ENCODE data around the gene GJC1.

Gene GJC1

GRCh38 chr17:44829523-44830358 is at the start of gene GJC1:
Gene GJC1 (minus strand): TSS chr17:44830287. CDS start chr17:44805817, 24,470 bp downstream.
- DNase-seq (ENCODE audit: low read depth, low spot score): no peak

- no peak for DNase-seq (ENCODE audit: low read depth, low spot score)
Measured at GRCh38 chr17:44879376-44879775, 49.3 kb upstream of the GJC1 start.

GRCh38 chr17:44878627-44879221 is 48.6 kb upstream of the GJC1 start:
- no peak for DNase-seq (ENCODE audit: low read depth, low spot score)

GRCh38 chr17:44877121-44877520 is 47.0 kb upstream of the GJC1 start:
- DNase-seq (ENCODE audit: low read depth, low spot score): no peak

GRCh38 chr17:44875761-44876160 is 45.7 kb upstream of the GJC1 start:
- DNase-seq (ENCODE audit: low read depth, low spot score): no peak

GRCh38 chr17:44872131-44872768 is 42.2 kb upstream of the GJC1 start:
- DNase-seq (ENCODE audit: low read depth, low spot score): no peak

GRCh38 chr17:44871556-44871955 is 41.5 kb upstream of the GJC1 start:
- no peak for DNase-seq (ENCODE audit: low read depth, low spot score)

- DNase-seq (ENCODE audit: low read depth, low spot score): no peak
Measured at GRCh38 chr17:44867841-44868240, 37.8 kb upstream of the GJC1 start.

- no peak for DNase-seq (ENCODE audit: low read depth, low spot score)
Measured at GRCh38 chr17:44865931-44866330, 35.8 kb upstream of the GJC1 start.

- peak; percentile 43 for DNase-seq (ENCODE audit: low read depth, low spot score)
Measured at GRCh38 chr17:44865231-44865660, 35.2 kb upstream of the GJC1 start.

- no peak for DNase-seq (ENCODE audit: low read depth, low spot score)
Measured at GRCh38 chr17:44864831-44865230, 34.7 kb upstream of the GJC1 start.

- DNase-seq (ENCODE audit: low read depth, low spot score): no peak
Measured at GRCh38 chr17:44863061-44863918, 33.2 kb upstream of the GJC1 start.

GRCh38 chr17:44862278-44862914 is 32.3 kb upstream of the GJC1 start:
- no peak for DNase-seq (ENCODE audit: low read depth, low spot score)

GRCh38 chr17:44859701-44860100 is 29.6 kb upstream of the GJC1 start:
- no peak for DNase-seq (ENCODE audit: low read depth, low spot score)

- DNase-seq (ENCODE audit: low read depth, low spot score): no peak
Measured at GRCh38 chr17:44854192-44854591, 24.1 kb upstream of the GJC1 start.

- no peak for DNase-seq (ENCODE audit: low read depth, low spot score)
Measured at GRCh38 chr17:44850612-44851011, 20.5 kb upstream of the GJC1 start.

GRCh38 chr17:44850025-44850424 is 19.9 kb upstream of the GJC1 start:
- no peak for DNase-seq (ENCODE audit: low read depth, low spot score)

- DNase-seq (ENCODE audit: low read depth, low spot score): no peak
Measured at GRCh38 chr17:44848961-44849489, 18.9 kb upstream of the GJC1 start.

GRCh38 chr17:44848257-44848795 is 18.2 kb upstream of the GJC1 start:
- DNase-seq (ENCODE audit: low read depth, low spot score): no peak

- DNase-seq (ENCODE audit: low read depth, low spot score): no peak
Measured at GRCh38 chr17:44847586-44847985, 17.5 kb upstream of the GJC1 start, which contains the start of gene HIGD1B. Gene HIGD1B (plus strand): TSS chr17:44847883. CDS start chr17:44848153, 270 bp downstream.

GRCh38 chr17:44846206-44846605 is 16.1 kb upstream of the GJC1 start:
- no peak for DNase-seq (ENCODE audit: low read depth, low spot score)

Measured in smooth muscle cell of the brain vasculature (primary cell).